ENCODE results near the gene CGA.

CGA gene

GRCh38 chr6:87088076-87088475 lies 6.8 kb downstream of the CGA start:
- DNase-seq (ENCODE audit: low spot score), result no peak

- no peak for DNase-seq (ENCODE audit: low spot score)
Measured at GRCh38 chr6:87082160-87082721, 12.7 kb downstream of the CGA start.

GRCh38 chr6:87078983-87079616 lies 15.8 kb downstream of the CGA start:
- peak; percentile 76 for DNase-seq (ENCODE audit: low spot score)

- no peak for DNase-seq (ENCODE audit: low spot score)
Measured at GRCh38 chr6:87075168-87075567, 19.7 kb downstream of the CGA start.

- no peak for DNase-seq (ENCODE audit: low spot score)
Measured at GRCh38 chr6:87074101-87074621, 20.7 kb downstream of the CGA start.

GRCh38 chr6:87071683-87072082 lies 23.2 kb downstream of the CGA start:
- DNase-seq (ENCODE audit: low spot score), result no peak

- DNase-seq (ENCODE audit: low spot score), result no peak
Measured at GRCh38 chr6:87070741-87071140, 24.2 kb downstream of the CGA start.

GRCh38 chr6:87068795-87069194 lies 26.1 kb downstream of the CGA start:
- no peak for DNase-seq (ENCODE audit: low spot score)

GRCh38 chr6:87066449-87067333 lies 28.2 kb downstream of the CGA start:
- DNase-seq (ENCODE audit: low spot score), result peak; percentile 70

- no peak for DNase-seq (ENCODE audit: low spot score)
Measured at GRCh38 chr6:87065117-87065516, 29.8 kb downstream of the CGA start.

- DNase-seq (ENCODE audit: low spot score), result no peak
Measured at GRCh38 chr6:87059943-87060342, 35.0 kb downstream of the CGA start.

- no peak for DNase-seq (ENCODE audit: low spot score)
Measured at GRCh38 chr6:87054143-87054833, 40.6 kb downstream of the CGA start.

GRCh38 chr6:87053312-87053711 lies 41.6 kb downstream of the CGA start:
- no peak for DNase-seq (ENCODE audit: low spot score)

- no peak for DNase-seq (ENCODE audit: low spot score)
Measured at GRCh38 chr6:87049779-87050178, 45.1 kb downstream of the CGA start.

- no peak for DNase-seq (ENCODE audit: low spot score)
Measured at GRCh38 chr6:87045521-87046075, 49.3 kb downstream of the CGA start.

GRCh38 chr6:87040729-87041128 lies 54.2 kb downstream of the CGA start:
- no peak for DNase-seq (ENCODE audit: low spot score)
